ENCODE results near the gene GPR42.
"Not testable (repeated sequence)": the region's sequence is repeated elsewhere in the genome, so short reads cannot be mapped to it uniquely, and the experiment has no call there.

Gene GPR42

DNA sequence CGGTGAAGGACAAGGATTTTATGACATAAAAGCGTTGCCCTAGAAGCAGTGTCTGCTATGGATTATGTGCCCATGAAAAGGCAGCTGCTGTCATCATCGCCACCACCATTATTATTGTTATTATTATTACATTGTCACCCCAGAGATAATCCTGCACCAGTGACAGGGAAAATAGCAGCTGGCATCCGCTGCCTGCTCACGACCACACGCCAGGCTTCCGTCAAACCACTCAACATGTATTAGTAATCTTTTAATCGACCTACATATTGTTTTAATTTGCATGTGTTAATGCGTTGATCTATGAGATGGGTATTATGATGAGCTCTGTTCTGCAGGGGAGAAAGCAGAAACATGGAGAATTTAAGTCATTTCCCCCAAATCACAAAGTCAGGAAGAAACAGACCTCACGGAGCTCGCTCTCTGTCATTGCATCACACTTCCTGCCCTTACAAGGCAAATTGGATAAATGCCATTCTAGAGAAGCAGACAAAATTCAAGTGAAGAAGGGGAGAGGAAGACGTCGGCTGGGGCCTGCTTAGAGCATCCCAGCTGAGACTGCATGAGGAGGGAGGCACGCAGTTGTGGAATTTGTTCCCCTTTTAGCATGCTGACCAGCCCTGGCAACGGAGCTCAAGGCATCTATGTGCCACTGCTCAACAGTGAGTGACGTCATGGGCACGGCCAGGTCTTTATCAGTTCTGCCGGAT lies 12.8 kb upstream of the GPR42 start, which contains the start of gene FFAR3:
Gene FFAR3 (plus strand): TSS at position 594 of the 707 bp plus-strand sequence. CDS start 431 bp downstream, outside the sequence.
- DNase-seq (ENCODE audit: insufficient read length, low spot score): no peak

DNA sequence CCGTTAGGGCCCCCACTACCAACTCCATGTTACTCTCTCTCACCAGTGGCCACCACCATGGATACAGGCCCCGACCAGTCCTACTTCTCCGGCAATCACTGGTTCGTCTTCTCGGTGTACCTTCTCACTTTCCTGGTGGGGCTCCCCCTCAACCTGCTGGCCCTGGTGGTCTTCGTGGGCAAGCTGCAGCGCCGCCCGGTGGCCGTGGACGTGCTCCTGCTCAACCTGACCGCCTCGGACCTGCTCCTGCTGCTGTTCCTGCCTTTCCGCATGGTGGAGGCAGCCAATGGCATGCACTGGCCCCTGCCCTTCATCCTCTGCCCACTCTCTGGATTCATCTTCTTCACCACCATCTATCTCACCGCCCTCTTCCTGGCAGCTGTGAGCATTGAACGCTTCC lies 12.0 kb upstream of the GPR42 start:
- FAIRE-seq; DNase-seq (ENCODE audit: insufficient read length, low spot score): not testable (repeated sequence)

More for the DNA sequence above, 12.8 kb upstream of the GPR42 start, which contains the start of gene FFAR3:
- FAIRE-seq: no peak
- TF ChIP-seq, protein P1, sequence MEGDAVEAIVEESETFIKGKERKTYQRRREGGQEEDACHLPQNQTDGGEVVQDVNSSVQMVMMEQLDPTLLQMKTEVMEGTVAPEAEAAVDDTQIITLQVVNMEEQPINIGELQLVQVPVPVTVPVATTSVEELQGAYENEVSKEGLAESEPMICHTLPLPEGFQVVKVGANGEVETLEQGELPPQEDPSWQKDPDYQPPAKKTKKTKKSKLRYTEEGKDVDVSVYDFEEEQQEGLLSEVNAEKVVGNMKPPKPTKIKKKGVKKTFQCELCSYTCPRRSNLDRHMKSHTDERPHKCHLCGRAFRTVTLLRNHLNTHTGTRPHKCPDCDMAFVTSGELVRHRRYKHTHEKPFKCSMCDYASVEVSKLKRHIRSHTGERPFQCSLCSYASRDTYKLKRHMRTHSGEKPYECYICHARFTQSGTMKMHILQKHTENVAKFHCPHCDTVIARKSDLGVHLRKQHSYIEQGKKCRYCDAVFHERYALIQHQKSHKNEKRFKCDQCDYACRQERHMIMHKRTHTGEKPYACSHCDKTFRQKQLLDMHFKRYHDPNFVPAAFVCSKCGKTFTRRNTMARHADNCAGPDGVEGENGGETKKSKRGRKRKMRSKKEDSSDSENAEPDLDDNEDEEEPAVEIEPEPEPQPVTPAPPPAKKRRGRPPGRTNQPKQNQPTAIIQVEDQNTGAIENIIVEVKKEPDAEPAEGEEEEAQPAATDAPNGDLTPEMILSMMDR (IDR thresholded peaks at IDR 0.05; ENCODE audit: insufficient read depth, missing control alignments): no peak

DNA sequence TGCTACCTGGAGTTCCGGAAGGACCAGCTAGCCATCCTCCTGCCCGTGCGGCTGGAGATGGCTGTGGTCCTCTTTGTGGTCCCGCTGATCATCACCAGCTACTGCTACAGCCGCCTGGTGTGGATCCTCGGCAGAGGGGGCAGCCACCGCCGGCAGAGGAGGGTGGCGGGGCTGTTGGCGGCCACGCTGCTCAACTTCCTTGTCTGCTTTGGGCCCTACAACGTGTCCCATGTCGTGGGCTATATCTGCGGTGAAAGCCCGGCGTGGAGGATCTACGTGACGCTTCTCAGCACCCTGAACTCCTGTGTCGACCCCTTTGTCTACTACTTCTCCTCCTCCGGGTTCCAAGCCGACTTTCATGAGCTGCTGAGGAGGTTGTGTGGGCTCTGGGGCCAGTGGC lies 11.5 kb upstream of the GPR42 start:
- FAIRE-seq; DNase-seq (ENCODE audit: insufficient read length, low spot score): not testable (repeated sequence)

DNA sequence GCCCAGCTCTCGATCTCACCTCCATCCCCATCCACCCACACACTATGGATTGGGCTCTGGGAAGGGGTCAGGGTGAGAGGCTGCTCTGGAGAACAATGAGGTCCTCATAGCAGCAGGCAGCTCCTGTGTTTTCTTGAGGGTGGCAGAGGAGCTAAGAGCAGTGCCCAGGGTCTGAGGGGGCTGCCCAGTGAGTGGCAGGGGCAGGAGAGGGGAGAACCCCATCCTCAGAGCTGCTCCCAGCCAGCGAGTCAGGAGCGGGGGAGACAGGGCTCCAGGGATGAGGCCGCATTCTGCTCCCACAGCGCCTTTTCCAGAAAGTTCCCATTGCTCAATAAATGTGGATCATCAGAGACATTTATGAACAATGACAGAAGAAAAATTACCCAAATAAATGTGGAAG lies 10.8 kb upstream of the GPR42 start:
- not testable (repeated sequence) for FAIRE-seq

DNA sequence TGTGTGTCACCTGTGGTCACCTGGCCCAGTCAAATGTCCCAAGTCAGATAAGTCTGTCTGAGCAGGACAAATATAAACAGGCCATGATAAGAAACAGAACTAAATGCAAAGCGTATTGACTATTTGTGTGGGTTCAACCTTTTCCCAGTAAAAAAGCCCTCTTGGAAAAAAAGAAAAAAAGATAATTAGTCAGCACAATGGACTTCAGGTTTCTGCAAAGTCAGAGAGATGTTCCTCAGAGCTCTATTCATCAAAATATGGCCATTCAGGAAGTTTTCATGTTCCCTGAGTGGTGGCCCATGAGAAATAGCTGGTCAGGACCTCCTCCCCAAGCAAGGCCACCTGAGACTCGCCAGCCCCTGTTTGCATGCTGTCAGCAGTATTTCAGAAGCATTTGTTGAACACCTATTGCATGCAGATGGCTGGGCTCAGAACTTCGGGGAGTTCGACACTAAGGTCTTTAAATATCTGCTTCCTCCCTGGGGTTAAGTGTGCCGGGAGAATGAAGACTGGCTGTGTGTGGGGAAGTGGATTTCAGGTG lies 9.9 kb upstream of the GPR42 start:
- TF ChIP-seq, protein P1 (IDR thresholded peaks at IDR 0.05; ENCODE audit: insufficient read depth, missing control alignments): no peak
- DNase-seq (ENCODE audit: insufficient read length, low spot score): no peak
- no peak for FAIRE-seq

More for the DNA sequence above, 10.8 kb upstream of the GPR42 start:
- not testable (repeated sequence) for DNase-seq (ENCODE audit: insufficient read length, low spot score)

DNA sequence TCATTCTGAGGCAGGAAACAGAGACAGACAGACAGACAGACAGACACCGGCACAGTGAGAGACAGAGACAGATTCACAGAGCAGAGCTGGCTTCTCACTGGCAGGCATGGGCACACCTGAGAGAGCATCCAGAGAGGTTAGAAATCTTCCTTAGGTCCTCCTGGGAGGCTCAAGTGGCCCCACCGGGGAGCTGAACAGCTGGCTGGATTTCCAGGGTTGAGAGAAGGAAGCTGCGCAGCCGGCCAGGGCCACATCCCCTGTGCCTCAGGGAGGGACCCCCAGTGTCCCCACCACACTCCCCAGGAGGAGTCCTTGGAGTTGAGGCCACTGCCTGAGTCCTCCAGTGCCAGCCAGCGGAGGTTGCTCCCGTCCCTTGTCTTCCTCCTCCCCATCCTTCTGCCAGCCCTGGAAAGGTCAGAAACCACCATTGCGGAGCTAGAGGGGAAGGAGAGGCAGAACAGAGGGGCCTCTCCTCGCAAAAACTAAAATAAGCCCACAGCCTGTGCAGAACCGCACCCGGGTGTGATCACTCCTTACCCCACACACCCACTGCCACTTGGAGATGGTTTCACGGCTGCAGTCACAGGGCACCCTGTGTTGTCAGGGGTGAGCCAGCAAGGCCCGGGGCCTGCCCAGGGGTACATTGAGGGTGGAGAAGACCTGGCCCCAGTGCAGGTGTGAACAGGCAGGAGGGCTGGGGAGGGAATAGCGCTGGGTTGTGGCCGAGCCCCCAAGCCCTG lies 8.4 kb upstream of the GPR42 start:
- no peak for FAIRE-seq

DNA sequence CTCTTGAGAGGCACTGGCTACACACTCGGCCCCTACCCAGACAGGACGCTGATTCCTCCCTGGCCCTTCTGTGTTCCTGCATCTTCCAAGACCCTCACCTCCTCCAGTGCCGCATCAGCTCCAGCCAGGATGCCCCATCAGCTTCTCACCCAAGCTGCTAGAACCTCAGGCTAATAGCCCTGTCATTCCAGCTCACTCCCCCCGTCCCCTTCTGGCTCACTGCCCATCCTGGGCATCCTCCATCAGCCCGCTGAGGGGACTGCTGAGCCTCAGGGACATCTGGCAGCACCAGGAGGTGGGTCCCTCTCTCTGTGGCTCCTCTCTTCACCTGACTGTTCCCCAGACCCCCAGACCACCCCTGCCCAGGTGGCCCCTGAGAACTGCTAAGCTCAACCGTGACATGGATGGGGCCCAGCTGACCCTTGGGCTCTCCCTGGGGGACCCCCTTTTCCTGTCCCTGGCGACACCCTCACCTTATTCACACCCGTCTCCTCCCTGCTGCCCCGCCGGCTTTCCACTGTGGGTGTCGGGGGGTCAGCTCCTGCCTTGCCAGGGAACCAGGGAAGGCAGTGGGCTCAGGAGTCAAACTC lies 7.8 kb upstream of the GPR42 start:
- DNase-seq (ENCODE audit: insufficient read length, low spot score) (no peak), FAIRE-seq (no peak)
- TF ChIP-seq, protein P1 (IDR thresholded peaks at IDR 0.05; ENCODE audit: insufficient read depth, missing control alignments): no peak

More for the DNA sequence above, 8.4 kb upstream of the GPR42 start:
- DNase-seq (ENCODE audit: insufficient read length, low spot score): no peak
- TF ChIP-seq, protein P1 (IDR thresholded peaks at IDR 0.05; ENCODE audit: insufficient read depth, missing control alignments): no peak

DNA sequence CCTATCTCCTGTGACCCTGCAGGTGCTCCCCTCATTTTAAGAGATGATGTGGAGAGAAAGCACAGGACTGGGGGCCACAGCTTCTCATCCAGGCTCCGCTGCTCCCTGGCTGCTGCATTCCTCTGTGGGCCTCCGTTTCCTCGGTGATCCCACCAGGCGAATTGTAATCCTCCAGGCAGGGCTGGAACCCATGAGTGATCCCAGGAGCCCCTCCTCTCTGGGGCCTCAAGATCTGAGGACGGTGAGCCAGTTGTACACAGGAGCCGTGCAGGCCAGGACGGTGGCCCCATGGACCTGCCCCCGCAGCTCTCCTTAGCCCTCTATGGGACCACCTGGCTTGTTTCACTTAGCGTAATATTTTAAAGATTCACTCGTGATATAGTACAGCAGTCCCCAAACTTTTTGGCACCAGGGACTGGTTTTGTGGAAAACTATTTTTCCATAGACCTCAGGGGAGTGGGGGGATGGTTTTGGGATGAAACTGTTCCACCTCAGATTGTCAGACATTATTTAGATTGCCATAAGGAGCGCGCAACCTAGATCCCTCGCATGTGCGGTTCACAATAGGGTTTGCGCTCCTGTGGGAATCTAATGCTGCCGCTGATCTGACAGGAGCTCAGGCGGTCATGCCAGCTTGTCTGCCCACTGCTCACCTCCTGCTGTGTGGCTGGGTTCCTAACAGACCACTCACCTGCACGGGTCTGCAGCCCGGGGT lies 7.0 kb upstream of the GPR42 start:
- TF ChIP-seq, protein P1 (IDR thresholded peaks at IDR 0.05; ENCODE audit: insufficient read depth, missing control alignments): no peak
- FAIRE-seq (no peak), DNase-seq (ENCODE audit: insufficient read length, low spot score) (no peak)
